Stimulated activated CD4-positive, alpha-beta T cell treated with anti-CD3 and anti-CD28 coated beads, Interleukin-1b, Interleukin-23, amount 100 ng/mL, for 48 hours (primary cell): ENCODE measurements around the gene CTSH.

ENCODE experiments used
- DNase-seq: peaks from one replicate; pipeline ENCODE4 v3.0.0-alpha.2; 2020

The CTSH gene

GRCh38 chr15:78944669-78945407 is at the start of gene CTSH:
TSS of gene CTSH (minus strand) at chr15:78945046. CDS start at chr15:78944981, 65 bp downstream.
- peak; percentile 59 for DNase-seq

GRCh38 chr15:78993931-78994530 is 49.2 kb upstream of the CTSH start:
- DNase-seq: no peak

DNA sequence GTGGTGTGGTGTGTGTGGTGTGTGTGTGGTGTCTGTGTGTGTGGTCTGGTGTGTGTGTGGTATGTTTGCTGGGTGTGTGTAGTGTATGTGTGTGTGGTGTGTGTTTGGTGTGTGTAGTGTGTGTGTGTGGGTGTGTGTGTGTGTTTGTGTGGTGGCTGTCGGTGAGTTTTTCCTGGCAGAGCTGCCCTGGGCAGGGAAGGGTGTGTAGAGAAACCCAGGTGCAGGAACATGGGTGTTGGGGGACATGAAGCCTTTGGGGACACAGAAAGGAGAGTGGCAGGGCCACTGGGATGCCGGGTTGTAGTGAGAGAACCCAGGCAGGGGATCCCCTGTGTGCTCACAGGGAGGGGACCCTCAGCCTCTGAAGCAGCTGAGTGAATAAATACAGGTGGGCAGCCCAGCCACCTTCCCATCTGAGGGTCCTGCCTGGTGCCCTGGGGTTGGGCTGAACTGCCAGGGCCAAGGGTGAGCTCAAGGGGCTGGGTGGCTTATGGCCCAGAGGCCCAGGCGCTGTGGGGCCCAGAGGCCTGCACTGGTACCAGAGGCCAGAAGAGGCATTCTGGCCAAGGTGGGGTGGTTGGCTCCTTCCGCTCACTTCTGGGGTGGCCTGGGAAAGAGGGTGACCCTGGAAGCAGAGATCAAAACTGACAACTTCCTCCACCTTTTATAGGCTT is 48.5 kb upstream of the CTSH start:
- no peak for DNase-seq

GRCh38 chr15:78992416-78993256 is 47.8 kb upstream of the CTSH start:
- no peak for DNase-seq

- no peak for DNase-seq
Measured at GRCh38 chr15:78991879-78992278, 47.0 kb upstream of the CTSH start.

DNA sequence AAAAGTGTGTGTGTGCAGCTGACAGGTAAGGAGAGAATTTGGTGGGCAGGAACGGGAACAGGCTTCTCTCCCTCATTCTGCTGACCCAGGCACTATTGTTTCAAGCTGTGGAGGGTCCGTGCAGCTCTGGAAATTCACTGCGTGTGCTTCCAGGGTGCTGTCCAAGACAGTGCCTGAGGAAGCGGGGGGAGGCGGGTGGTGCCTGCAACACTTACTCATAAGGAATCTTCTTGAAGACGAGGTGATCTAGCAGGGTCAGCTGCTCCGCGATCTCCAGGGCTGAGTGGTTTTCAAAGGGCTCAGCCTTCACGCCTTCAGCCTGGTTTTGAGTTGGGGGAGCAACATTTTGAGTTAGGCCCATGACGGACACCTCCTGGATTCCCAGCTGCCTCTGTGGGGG is 46.6 kb upstream of the CTSH start:
- no peak for DNase-seq

DNA sequence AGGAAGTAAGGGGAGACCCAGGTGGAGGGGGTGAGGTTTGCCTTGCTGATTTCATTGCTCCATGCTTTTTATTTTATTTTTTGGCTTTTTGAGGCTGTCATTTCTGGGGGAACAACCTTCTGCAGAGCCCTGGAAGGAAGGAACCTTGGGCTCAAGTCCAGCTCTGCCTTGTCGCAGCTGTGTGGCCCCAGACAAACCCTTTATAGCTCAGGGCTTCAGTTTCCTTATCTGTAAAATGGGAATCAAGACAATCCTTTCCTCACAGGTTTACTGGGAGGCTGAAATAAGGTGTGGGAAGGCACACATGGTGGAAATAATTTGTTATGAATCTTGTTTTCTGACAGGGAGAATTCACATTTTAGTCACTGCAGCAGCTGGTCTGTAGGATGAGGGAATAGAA is 45.4 kb upstream of the CTSH start:
- DNase-seq: no peak

- DNase-seq: no peak
Measured at GRCh38 chr15:78989701-78990240, 44.9 kb upstream of the CTSH start.

GRCh38 chr15:78988361-78988911 is 43.6 kb upstream of the CTSH start:
- no peak for DNase-seq

- DNase-seq: no peak
Measured at GRCh38 chr15:78987556-78988360, 42.9 kb upstream of the CTSH start.

DNA sequence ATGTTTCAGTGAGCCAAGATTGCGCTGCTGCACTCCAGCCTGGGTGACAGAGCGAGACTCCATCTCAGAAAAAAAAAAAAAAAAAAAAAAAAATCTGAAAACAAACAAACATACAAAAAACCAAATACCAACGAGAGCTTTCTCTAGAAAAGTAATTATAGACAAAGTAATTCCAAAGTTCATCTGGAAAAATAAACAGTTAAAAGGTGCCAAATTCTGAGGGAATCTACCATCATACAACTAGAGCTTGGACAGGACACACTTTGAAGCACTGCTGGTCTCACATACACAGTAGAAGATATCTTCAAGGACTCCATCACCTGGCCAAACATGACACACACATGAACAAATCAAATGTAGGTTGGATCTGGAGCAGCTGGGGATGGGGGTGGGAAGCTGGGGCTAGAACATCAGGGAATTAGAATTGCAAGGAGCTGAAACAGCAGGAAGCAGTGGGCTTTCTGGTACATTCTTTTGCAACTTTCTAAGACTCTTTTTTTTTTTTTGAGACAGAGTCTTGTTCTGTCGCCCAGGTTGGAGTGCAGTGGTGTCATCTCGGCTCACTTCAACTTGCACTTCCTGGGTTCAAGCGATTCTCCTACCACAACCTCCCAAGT is 41.1 kb upstream of the CTSH start:
- no peak for DNase-seq

DNA sequence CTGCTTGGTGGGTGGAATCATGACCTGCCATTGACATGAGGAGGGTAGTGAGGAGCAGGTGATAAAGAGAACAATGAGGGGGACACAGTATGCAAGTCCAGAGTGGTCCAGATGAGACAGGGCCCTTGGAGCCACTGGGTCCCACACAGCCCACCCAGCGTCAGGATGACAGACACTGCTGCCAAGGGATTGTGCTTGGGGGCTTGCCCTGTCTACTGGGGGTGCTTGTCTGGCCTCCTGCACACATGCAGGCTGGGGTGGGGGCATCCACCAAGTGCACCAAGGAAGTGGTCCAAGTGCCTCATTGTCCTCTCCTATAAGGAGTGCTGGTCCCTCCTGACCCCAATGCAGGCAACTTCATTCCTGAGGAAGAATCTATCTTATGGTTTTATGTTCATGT is 39.2 kb upstream of the CTSH start:
- no peak for DNase-seq

DNA sequence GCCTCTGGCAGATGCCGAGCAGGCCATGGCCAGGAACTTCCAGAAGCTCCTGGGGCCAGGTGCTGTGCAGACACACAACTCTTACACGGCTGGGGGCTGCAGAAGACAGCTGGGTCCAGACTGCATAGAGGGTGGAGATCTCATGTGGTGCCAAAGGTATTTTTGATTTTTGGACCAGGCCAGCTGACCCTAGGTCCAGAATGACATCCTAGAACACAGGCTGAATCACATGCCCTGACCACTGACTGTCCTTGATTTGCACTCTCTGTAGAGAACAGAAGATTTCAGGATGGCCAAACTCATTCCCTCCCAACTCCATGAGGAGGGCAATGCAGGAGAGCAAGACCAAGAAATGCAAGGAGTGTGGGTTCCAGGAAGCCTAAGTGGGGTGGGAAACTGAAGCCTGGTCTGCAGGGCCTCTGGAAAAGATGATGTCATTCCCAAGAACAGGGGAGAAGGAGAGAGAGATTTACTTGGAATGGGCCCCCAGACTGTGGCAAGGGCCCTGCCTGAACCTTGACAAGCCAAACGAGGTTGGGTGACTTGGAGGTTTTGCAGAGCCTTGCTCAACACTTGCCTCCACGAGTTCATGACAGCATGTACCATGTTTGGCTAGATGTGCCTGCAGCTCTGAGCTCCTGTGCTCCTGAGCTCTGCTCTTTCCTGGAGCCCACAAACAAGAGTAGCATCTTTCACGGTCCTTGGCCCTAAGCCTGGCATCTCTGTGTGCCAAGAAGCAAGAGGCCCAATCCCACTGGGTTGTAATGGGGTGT is 38.5 kb upstream of the CTSH start:
- DNase-seq: no peak

- no peak for DNase-seq
Measured at GRCh38 chr15:78982736-78983135, 37.9 kb upstream of the CTSH start.

GRCh38 chr15:78981532-78982313 is 36.9 kb upstream of the CTSH start:
- DNase-seq: no peak

GRCh38 chr15:78979456-78980320 is 34.8 kb upstream of the CTSH start:
- peak; percentile 20 for DNase-seq

- no peak for DNase-seq
Measured at GRCh38 chr15:78978601-78979179, 33.8 kb upstream of the CTSH start.
